A673 (cell line): ENCODE results near the gene UBE2D1.

ENCODE experiments used
- EZH2 ChIP-seq: fragments of 200-600 bp; sonication (generic); IDR thresholded peaks from 2 replicates; pipeline ENCODE4 v1.6.1; 2017; ENCODE audit warnings: borderline replicate concordance, low read depth, mild to moderate bottlenecking, mixed read lengths, antibody characterized with exemption, low read length; ENCODE audit not compliant: poor library complexity, severe bottlenecking
- TF ChIP-seq, protein P1 (sequence below): fragments of 300-800, 200-600 bp; sonication (generic); conservative IDR thresholded peaks from 2 replicates; pipeline ENCODE4 v1.5.1; 2017; ENCODE audit warnings: low read depth, mild to moderate bottlenecking, antibody characterized with exemption, low read length, moderate library complexity, mixed read lengths

DNA sequence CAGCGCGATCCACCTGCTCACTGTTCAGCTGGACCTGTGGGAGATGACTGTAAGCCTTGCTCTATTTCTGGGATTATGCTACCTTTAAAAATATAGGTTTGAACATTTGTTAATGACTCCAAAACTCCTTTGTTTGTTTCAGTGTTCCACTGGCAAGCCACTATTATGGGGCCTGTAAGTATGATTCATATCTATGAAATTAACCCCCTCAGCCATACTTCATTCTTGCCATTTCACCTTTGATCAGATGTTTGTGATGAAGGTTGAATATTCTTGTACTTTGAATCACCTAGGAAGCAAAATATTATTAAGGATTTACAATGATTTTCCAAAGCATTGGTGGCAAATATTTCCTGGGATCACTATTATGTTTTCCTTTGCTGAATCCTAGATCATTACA is 26.5 kb downstream of the UBE2D1 start:
- TF ChIP-seq, protein P1, sequence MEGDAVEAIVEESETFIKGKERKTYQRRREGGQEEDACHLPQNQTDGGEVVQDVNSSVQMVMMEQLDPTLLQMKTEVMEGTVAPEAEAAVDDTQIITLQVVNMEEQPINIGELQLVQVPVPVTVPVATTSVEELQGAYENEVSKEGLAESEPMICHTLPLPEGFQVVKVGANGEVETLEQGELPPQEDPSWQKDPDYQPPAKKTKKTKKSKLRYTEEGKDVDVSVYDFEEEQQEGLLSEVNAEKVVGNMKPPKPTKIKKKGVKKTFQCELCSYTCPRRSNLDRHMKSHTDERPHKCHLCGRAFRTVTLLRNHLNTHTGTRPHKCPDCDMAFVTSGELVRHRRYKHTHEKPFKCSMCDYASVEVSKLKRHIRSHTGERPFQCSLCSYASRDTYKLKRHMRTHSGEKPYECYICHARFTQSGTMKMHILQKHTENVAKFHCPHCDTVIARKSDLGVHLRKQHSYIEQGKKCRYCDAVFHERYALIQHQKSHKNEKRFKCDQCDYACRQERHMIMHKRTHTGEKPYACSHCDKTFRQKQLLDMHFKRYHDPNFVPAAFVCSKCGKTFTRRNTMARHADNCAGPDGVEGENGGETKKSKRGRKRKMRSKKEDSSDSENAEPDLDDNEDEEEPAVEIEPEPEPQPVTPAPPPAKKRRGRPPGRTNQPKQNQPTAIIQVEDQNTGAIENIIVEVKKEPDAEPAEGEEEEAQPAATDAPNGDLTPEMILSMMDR, result no peak
- TF ChIP-seq EZH2, result no peak
